GM19035 (cell line): ENCODE results near the gene PCDHGA9.
"Not testable (repeated sequence)": the region's sequence is repeated elsewhere in the genome, so short reads cannot be mapped to it uniquely, and the experiment has no call there.

ENCODE experiments used
- ATAC-seq: cut with Tn5 transposase; IDR thresholded peaks from one replicate; pipeline ENCODE4 v1.9.1; 2021; ENCODE audit not compliant: unreplicated experiment

Gene PCDHGA9

DNA sequence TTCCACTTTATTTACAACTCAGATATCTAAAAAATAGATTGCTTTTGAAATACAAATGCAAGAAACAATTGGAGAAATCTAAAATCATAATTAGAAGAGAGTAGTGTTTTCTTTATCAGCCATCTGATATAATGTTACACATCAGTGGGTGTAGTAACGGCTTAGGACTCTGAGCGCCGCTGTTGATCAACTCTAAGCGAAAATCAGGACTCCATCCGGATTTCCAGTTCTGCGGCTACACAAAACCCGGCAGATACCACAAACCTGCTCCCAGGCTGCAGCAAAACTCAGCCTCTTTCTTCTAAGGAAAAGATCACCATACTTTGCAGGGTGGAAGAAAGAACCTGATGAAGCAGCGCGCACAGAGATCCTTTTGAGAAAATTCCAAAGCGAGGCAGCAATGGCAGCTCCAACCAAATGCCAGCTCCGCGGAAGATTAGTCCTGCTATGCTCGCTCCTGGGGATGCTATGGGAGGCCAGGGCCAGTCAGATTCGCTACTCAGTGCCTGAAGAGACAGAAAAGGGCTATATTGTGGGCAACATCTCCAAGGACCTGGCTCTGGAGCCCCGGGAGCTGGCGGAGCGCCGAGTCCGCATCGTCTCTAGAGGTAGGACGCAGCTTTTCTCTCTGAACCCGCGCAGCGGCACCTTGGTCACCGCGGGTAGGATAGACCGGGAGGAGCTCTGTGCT, at the start of gene PCDHGA9:
Gene PCDHGA9, plus strand, starts transcription at position 226 of the 691 bp plus-strand sequence. Its CDS starts 175 bp downstream, at position 401.
- ATAC-seq, result no peak

DNA sequence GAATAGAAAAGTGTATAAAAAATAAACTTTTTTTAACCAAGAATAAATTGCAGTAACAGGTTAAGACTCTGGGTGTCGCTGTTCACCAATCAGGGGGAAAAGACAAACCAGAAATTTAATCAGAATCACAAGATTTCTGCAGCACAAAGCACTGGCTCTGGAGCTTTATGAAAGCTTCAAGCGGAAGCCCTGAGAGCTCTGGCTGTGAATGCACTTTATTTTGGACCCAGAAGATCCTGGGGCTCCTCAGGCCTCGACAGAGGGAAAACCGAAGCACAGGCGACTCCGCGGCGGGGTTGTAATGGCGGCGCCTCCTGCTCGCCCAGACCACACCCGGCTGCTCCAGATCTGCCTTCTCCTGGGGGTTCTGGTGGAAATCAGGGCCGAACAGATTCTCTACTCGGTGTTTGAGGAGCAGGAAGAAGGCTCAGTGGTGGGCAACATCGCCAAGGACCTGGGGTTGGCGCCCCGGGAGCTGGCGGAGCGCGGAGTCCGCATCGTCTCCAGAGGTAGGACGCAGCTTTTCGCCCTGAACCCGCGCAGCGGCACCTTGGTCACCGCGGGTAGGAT, 47.6 kb upstream of the PCDHGA9 start, which contains the start of gene PCDHGA4:
Gene PCDHGA4, plus strand, starts transcription at position 122 of the 570 bp plus-strand sequence. Its CDS starts 87 bp downstream, at position 209.
- no peak for ATAC-seq

DNA sequence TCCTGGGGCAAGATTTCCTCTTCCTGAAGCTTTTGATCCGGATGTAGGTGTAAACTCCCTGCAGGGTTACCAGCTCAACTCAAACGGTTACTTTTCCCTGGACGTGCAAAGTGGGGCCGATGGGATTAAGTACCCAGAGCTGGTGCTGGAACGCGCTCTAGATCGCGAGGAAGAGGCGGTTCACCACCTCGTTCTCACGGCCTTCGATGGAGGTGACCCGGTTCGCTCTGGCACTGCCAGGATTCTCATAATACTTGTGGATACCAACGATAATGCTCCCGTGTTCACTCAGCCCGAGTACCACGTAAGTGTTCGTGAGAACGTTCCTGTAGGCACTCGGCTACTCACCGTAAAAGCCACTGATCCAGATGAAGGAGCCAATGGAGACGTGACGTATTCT, 46.9 kb upstream of the PCDHGA9 start:
- no peak for ATAC-seq

DNA sequence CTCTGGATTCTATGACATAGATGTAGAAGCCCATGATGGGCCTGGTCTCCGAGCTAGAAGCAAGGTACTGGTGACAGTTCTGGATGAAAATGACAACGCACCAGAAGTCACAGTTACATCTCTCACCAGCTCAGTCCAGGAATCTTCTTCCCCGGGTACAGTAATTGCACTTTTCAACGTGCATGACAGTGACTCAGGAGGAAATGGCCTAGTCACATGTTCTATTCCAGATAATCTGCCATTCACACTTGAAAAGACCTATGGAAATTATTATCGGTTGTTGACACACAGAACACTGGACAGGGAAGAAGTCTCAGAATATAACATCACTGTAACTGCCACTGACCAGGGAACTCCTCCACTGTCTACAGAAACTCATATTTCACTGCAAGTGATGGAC, 46.4 kb upstream of the PCDHGA9 start:
- no peak for ATAC-seq

DNA sequence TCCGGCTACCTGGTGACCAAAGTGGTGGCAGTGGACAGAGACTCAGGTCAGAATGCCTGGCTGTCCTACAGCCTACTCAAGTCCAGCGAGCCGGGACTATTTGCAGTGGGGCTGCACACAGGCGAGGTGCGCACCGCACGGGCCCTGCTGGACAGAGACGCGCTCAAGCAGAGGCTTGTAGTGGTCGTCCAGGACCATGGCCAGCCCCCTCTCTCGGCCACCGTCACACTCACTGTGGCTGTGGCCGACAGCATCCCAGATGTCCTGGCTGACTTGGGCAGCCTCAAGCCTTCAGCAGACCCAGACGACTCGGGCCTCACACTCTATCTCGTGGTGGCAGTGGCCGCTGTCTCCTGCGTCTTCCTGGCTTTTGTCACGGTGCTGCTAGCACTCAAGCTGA, 45.6 kb upstream of the PCDHGA9 start:
- no peak for ATAC-seq

DNA sequence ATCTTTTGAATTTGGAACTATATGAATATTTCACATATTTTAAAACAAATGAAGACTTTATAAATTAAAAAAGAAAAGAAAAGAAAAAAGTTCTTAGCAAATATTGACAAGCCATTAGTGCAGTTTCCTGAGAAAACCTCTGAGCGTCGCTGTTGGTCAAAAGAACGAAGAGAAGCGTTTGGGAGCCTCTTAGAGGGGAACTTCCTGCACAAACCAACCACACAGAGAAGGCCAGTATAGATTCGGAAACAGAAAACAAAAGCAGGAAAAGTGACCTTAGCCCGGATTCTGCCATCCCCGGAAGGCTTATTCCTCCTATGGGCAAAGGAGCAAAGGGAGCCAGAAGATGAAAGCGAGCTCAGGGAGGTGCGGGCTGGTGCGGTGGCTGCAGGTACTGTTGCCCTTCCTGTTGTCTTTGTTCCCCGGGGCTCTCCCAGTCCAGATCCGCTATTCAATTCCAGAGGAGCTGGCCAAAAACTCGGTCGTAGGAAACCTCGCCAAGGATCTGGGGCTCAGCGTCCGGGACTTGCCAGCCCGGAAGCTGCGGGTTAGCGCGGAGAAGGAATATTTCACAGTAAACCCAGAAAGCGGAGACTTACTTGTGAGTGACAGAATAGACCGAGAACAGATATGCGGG, 42.7 kb upstream of the PCDHGA9 start, which contains the start of gene PCDHGB2:
Gene PCDHGB2, plus strand, starts transcription at position 205 of the 637 bp plus-strand sequence. Its CDS starts 142 bp downstream, at position 347.
- peak; percentile 63 for ATAC-seq

DNA sequence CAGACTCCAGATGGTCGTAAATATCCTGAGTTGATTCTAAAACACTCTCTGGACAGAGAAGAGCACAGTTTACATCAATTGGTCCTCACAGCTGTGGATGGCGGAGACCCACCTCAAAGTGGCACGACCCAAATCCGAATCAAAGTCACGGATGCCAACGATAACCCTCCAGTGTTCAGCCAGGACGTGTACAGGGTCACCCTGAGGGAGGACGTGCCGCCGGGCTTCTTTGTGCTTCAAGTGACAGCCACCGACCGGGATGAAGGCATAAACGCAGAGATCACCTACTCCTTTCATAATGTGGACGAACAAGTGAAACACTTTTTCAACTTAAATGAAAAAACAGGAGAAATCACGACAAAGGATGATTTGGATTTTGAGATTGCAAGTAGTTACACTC, 41.9 kb upstream of the PCDHGA9 start:
- no peak for ATAC-seq

DNA sequence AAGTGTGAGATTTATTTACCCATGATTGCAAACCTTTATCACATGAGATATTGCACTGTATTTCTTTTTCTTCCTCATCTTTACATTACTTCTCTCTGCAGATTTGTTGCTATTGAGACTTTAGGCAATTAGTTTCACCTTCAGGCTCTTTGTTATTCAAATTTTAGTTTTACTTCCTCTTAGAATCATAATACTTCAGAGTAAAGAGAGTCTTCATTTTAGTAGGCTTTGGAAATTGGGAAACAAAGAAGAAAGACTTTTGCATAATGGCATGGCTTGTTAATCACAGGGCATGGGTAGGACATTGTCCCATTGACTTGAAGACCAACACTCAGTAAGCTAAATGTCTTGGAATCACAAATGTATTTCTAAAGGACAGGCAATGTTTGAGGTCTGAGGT, 39.9 kb upstream of the PCDHGA9 start:
- no peak for ATAC-seq

DNA sequence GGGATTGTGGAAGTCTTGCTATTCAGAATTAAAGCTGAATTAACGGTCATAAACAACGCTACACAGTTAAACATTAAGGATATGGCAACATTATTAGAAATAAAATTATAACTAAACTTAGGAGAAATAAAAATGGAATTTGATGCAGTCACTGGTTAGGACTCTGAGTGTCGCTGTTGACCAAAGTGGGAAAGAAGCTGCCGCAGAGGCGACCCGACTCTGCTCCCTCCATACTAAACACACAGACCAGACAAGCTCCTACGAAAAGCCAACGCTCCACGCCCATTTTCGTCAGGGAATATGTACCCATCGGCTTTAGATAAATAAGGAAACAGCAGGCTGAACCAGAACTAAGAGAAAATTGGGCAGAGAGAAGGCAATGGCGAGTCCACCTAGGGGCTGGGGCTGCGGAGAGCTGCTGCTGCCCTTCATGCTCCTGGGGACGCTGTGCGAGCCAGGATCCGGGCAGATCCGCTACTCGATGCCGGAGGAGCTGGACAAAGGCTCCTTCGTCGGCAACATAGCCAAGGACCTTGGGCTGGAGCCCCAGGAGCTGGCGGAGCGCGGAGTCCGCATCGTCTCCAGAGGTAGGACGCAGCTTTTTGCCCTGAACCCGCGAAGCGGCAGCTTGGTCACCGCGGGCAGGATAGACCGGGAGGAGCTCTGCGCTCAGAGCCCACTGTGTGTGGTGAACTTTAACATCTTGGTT, 38.5 kb upstream of the PCDHGA9 start, which contains the start of gene PCDHGA5:
Gene PCDHGA5, plus strand, starts transcription at position 211 of the 709 bp plus-strand sequence. Its CDS starts 169 bp downstream, at position 380.
- ATAC-seq, result no peak

DNA sequence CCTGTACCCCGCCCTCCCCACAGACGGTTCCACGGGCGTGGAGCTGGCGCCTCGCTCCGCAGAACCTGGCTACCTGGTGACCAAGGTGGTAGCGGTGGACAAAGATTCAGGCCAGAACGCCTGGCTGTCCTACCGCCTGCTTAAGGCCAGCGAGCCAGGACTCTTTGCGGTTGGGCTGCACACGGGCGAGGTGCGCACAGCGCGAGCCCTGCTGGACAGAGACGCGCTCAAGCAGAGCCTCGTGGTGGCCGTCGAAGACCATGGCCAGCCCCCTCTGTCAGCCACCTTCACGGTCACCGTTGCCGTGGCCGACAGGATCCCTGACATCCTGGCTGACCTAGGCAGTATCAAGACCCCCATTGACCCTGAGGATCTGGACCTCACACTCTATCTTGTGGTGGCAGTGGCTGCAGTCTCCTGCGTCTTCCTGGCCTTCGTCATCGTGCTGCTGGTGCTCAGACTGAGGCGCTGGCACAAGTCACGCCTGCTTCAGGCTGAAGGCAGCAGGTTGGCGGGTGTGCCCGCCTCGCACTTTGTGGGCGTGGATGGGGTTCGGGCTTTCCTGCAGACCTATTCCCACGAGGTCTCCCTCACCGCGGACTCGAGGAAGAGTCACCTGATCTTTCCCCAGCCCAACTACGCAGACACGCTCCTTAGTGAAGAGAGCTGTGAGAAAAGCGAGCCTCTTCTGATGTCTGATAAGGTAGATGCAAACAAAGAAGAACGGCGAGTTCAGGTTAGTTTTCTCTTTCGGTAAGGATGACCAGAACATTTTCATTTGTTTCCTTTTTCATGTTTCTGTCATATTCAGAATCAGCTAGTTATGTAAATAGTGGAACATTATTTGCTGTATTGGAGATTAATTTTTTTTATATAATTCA, 36.3 kb upstream of the PCDHGA9 start:
- no peak for ATAC-seq

DNA sequence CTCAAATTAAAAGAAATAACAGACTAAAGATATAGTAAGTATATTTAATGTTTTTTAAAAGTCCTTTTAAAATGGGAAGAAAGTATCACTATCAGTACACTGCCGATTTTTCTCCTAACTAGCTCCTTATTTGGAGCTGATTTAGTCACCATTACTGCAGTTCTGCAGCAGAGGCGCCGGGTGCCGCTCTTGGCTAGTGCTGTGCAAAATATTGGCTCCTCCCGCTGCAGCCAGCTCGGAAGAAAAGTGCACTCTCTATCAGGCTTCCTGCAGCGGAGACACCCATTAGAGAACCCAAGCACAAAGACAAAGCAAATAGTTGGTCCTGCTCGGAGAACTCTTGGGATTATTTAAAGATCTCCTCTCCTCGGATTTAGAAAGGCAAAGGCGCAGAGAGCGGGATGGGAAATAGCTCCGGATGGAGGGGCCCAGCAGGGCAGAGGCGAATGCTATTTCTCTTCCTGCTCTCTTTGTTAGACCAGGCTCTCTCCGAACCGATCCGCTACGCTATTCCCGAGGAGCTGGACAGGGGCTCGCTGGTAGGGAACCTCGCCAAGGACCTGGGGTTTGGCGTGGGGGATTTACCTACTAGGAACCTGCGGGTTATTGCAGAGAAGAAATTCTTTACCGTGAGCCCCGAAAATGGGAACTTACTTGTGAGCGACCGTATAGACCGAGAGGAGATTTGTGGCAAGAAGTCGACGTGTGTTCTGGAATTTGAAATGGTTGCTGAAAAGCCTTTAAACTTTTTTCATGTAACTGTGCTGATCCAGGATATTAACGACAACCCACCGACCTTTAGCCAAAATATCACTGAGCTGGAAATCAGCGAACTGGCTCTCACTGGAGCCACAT, 32.4 kb upstream of the PCDHGA9 start, which contains the start of gene PCDHGB3:
Gene PCDHGB3, plus strand, starts transcription at position 249 of the 855 bp plus-strand sequence. Its CDS starts 153 bp downstream, at position 402.
- peak; percentile 95 for ATAC-seq

DNA sequence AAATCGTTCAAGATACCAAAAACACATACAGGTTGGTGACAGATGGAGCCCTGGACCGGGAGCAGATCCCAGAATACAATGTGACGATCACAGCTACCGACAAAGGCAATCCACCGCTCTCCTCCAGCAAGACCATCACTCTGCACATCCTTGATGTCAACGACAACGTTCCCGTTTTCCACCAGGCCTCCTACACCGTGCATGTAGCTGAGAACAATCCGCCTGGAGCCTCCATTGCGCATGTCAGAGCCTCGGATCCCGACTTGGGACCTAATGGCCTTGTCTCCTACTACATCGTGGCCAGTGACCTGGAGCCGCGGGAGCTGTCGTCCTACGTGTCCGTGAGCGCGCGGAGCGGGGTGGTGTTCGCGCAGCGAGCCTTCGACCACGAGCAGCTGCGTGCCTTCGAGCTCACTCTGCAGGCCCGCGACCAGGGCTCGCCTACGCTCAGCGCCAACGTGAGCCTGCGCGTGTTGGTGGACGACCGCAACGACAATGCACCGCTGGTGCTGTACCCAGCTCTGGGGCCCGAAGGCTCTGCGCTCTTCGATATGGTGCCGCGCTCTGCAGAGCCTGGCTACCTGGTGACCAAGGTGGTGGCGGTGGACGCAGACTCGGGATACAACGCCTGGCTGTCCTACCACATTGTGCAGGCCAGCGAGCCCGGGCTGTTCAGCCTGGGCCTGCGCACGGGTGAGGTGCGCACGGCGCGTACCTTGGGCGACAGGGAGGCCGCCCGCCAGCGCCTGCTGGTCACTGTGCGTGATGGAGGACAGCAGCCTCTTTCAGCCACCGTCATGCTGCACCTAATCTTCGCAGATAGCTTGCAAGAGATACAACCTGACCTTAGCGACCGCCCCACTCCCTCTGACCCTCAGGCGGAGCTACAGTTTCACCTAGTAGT, 30.8 kb upstream of the PCDHGA9 start:
- ATAC-seq, result no peak

DNA sequence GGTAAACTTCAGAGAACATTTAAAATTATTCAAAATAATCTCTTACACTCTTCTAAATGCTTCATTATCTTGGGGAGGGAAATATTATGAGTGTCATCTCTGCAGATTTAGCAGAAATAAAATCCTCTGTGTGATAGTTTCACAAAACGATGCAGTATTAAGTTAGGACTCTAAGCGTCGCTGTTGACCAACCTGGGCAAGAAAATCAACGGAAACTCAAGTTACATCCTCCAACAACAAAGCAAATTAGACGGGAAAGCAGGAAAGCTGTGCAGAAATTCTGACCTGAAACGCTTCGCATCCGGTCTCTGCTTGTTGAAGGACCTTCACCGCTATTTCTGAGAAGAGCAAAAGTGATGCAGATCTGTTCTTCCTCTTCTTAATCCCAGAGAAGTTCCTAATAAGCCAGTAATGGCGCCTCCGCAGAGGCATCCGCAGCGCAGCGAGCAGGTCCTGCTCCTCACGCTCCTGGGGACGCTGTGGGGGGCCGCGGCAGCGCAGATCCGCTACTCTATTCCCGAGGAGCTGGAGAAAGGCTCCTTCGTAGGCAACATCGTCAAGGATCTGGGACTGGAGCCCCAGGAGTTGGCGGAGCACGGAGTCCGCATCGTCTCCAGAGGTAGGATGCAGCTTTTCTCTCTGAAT, 28.8 kb upstream of the PCDHGA9 start, which contains the start of gene PCDHGA6:
Gene PCDHGA6, plus strand, starts transcription at position 219 of the 645 bp plus-strand sequence. Its CDS starts 193 bp downstream, at position 412.
- no peak for ATAC-seq

DNA sequence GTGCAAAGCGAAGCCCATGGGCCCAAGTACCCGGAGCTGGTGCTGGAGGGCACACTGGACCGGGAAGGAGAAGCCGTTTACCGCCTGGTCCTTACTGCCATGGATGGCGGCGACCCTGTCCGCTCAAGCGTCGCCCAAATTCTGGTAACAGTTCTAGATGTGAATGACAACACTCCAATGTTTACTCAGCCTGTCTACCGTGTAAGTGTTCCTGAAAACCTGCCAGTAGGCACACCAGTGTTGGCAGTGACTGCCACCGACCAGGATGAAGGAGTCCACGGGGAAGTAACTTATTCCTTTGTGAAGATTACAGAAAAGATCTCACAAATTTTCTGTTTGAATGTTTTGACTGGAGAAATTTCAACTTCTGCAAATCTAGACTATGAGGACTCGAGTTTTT, 28.0 kb upstream of the PCDHGA9 start:
- ATAC-seq, result no peak

DNA sequence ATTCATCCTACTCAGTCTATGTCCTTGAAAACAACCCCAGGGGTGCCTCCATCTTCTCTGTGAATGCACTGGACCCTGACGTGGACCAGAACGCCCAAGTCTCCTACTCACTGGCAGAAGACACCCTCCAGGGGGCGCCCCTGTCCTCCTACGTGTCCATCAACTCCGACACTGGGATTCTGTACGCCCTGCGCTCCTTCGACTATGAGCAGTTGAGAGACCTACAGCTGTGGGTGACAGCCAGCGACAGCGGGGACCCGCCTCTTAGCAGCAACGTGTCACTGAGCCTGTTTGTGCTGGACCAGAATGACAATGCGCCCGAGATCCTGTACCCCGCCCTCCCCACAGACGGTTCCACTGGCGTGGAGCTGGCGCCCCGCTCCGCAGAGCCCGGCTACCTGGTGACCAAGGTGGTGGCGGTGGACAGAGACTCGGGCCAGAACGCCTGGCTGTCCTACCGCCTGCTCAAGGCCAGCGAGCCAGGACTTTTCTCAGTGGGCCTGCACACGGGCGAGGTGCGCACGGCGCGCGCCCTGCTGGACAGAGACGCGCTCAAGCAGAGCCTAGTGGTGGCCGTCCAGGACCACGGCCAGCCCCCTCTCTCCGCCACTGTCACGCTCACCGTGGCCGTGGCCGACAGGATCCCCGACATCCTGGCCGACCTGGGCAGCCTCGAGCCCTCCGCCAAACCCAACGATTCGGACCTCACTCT, 27.0 kb upstream of the PCDHGA9 start:
- ATAC-seq, result not testable (repeated sequence)

DNA sequence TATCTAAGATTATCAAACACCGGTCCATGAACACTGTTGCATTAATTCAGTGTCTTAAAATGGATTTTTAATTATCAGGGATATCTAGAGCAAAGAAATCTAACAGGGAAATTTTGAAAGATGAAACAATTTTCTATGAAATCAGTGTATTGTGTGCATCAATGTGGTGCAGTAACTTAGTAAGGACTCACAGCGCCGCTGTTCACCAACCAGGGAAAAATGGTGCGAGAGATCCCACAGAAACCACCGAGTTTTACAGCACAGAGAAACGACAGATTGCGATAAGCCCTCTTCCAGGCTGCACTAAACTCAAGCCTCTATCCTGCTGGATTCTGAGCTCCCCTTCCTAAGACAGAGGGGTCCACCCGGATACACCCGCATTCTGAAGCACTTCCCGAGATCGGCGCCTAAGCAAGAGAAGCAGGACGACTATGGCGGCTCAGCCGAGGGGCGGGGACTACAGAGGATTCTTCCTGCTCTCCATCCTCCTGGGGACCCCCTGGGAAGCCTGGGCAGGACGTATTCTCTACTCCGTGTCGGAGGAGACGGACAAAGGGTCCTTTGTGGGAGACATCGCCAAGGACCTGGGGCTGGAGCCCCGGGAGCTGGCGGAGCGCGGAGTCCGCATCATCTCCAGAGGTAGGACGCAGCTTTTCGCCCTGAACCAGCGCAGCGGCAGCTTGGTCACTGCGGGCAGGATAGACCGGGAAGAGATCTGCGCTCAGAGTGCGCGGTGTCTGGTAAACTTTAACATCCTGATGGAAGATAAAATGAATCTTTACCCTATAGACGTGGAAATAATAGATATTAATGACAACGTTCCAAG, 19.9 kb upstream of the PCDHGA9 start, which contains the start of gene PCDHGA7:
Gene PCDHGA7, plus strand, starts transcription at position 274 of the 826 bp plus-strand sequence. Its CDS starts 158 bp downstream, at position 432.
- ATAC-seq, result no peak
